ENCODE results near the gene HAO1. TPM values are rescaled to one million over a fixed set of nuclear protein-coding genes. Genes with fewer than 3 reads are reported as not detected.

The HAO1 gene
- total and polyA plus RNA-seq, 8 donors: not detected

- Histone ChIP-seq H3K9me3 (no peaks in the 10 kb centered on the region), H3K27ac (no peak overlapping the region), H3K36me3 (no peaks in the 10 kb centered on the region), H3K27me3 (no peaks in the 10 kb centered on the region), H3K4me1 (no peaks in the 10 kb centered on the region), H3K4me3 (no peak overlapping the region)
- no peak for DNase-seq
- intact Hi-C loops (cut with DNase I; ENCODE audit: low total_unique reads): no loop called here
- TF ChIP-seq CTCF (IDR thresholded peaks at IDR 0.05): no peak
- no peak for TF ChIP-seq EP300 (IDR thresholded peaks at IDR 0.05)
- TF ChIP-seq POLR2A (IDR thresholded peaks at IDR 0.05): no peak
- no peak for TF ChIP-seq POLR2AphosphoS5 (IDR thresholded peaks at IDR 0.05)
- 71 to 87% (median 79%) methylated on average over 3 of the region's 3 CpGs for WGBS, 5 donors
Measured at GRCh38 chr20:7881551-7881950, 58.7 kb downstream of the HAO1 start.

GRCh38 chr20:7879883-7880282, 60.4 kb downstream of the HAO1 start:
- WGBS, 5 donors: 13 to 23% (median 14%) methylated on average over 5 of the region's 5 CpGs
- no peak for TF ChIP-seq EP300 (IDR thresholded peaks at IDR 0.05)
- peak overlapping the region in 1 of 5 donors; percentile 24 for H3K27ac ChIP-seq

GRCh38 chr20:7868108-7868507, 72.2 kb downstream of the HAO1 start:
- intact Hi-C loops (cut with DNase I; ENCODE audit: low total_unique reads): no loop called here
- Histone ChIP-seq H3K27ac (no peak overlapping the region), H3K4me1 (no peaks in the 10 kb centered on the region), H3K36me3 (no peaks in the 10 kb centered on the region), H3K9me3 (no peaks in the 10 kb centered on the region), H3K27me3 (no peaks in the 10 kb centered on the region), H3K4me3 (no peak overlapping the region)
- 70 to 88% (median 81%) methylated on average over 2 of the region's 2 CpGs for WGBS, 5 donors
- TF ChIP-seq POLR2AphosphoS5 (IDR thresholded peaks at IDR 0.05) (no peak), POLR2A (IDR thresholded peaks at IDR 0.05) (no peak), EP300 (IDR thresholded peaks at IDR 0.05) (no peak), CTCF (IDR thresholded peaks at IDR 0.05) (no peak)
- DNase-seq: no peak

More at GRCh38 chr20:7879883-7880282, 60.4 kb downstream of the HAO1 start:
- Histone ChIP-seq H3K27me3 (no peaks in the 10 kb centered on the region), H3K4me3 (no peak overlapping the region), H3K9me3 (no peaks in the 10 kb centered on the region), H3K4me1 (no peaks in the 10 kb centered on the region), H3K36me3 (no peaks in the 10 kb centered on the region)
- no peak for DNase-seq
- intact Hi-C loops (cut with DNase I; ENCODE audit: low total_unique reads): no loop called here

GRCh38 chr20:7866285-7866684, 74.0 kb downstream of the HAO1 start:
- TF ChIP-seq POLR2A (IDR thresholded peaks at IDR 0.05): no peak
- TF ChIP-seq POLR2AphosphoS5 (IDR thresholded peaks at IDR 0.05): no peak
- no peak for TF ChIP-seq CTCF (IDR thresholded peaks at IDR 0.05)
- no peak for TF ChIP-seq EP300 (IDR thresholded peaks at IDR 0.05)
- intact Hi-C loops (cut with DNase I; ENCODE audit: low total_unique reads): no loop called here
- WGBS, 5 donors: 11 to 25% (median 15%) methylated on average over 11 of the region's 11 CpGs
- DNase-seq: peak in 1 of 2 donors; percentile 82
- H3K36me3 ChIP-seq: no peaks in the 10 kb centered on the region
- no peaks in the 10 kb centered on the region for H3K4me1 ChIP-seq
- H3K27ac ChIP-seq: no peak overlapping the region
- no peaks in the 10 kb centered on the region for H3K9me3 ChIP-seq
- peak overlapping the region in 1 of 4 donors; percentile 19 for H3K4me3 ChIP-seq
- no peaks in the 10 kb centered on the region for H3K27me3 ChIP-seq

GRCh38 chr20:7859356-7859802, 80.9 kb downstream of the HAO1 start:
- Histone ChIP-seq H3K27ac (no peak overlapping the region), H3K9me3 (no peaks in the 10 kb centered on the region), H3K27me3 (no peaks in the 10 kb centered on the region), H3K4me3 (no peak overlapping the region), H3K36me3 (no peaks in the 10 kb centered on the region), H3K4me1 (peaks cover 0 to 10% (median 5%) of the 10 kb centered on the region in 4 donors)
- DNase-seq: peak in 1 of 2 donors; percentile 80
- 10 to 15% (median 14%) methylated on average over 3 of the region's 3 CpGs for WGBS, 5 donors
- intact Hi-C loops (cut with DNase I; ENCODE audit: low total_unique reads): no loop called here
- TF ChIP-seq EP300 (IDR thresholded peaks at IDR 0.05): no peak
- TF ChIP-seq POLR2AphosphoS5 (IDR thresholded peaks at IDR 0.05): no peak
- TF ChIP-seq CTCF (IDR thresholded peaks at IDR 0.05): peak in 5 of 7 experiments; percentile 18 to 45 (median 27)
